T-helper 1 cell (primary cell): ENCODE measurements around the gene FITM1.

ENCODE experiments used
- DNase-seq, 5 donors: peaks; one replicate each; pipeline ENCODE4 v3.0.0-alpha.2; 2012 to 2020
- total RNA-seq, 4 donors: gene quantifications; one replicate each; lab custom pipeline; 2026; lab: John Stamatoyannopoulos, UW

Gene FITM1, protein sequence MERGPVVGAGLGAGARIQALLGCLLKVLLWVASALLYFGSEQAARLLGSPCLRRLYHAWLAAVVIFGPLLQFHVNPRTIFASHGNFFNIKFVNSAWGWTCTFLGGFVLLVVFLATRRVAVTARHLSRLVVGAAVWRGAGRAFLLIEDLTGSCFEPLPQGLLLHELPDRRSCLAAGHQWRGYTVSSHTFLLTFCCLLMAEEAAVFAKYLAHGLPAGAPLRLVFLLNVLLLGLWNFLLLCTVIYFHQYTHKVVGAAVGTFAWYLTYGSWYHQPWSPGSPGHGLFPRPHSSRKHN
- 0.27 to 1.5 (median 1.2) reads per million in 4 donors for total RNA-seq

- DNase-seq = no peak
Observed at GRCh38 chr14:24130380-24130716, at the start of gene FITM1. Gene FITM1, plus strand, starts transcription at chr14:24130659. Its CDS starts 905 bp downstream, at chr14:24131564.

- DNase-seq = peak; percentile 41 to 80 (median 43)
Observed at GRCh38 chr14:24080888-24081738, 49.3 kb upstream of the FITM1 start.

GRCh38 chr14:24081739-24082211 lies 48.7 kb upstream of the FITM1 start:
- DNase-seq = no peak

- no peak for DNase-seq
Observed at GRCh38 chr14:24082411-24083080, 47.9 kb upstream of the FITM1 start.

DNA sequence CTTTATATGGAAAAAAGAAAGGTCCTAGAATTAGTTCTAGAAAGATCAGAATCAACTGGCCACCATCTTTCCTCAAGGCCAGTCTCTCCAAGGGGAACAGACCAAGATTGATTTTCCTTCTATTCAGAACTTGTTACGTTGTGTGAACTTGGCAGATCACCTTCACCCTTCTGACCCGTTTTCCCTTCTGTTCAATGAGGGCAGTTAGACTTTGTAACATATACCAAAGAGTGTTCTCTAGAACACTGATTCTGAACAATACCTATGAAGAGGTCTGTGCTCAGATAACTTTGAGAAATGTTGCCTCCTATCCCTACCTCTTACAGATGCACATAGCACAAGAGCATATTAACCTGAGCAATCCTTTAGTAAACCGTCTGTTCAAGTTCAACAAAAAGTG lies 47.0 kb upstream of the FITM1 start:
- no peak for DNase-seq

DNA sequence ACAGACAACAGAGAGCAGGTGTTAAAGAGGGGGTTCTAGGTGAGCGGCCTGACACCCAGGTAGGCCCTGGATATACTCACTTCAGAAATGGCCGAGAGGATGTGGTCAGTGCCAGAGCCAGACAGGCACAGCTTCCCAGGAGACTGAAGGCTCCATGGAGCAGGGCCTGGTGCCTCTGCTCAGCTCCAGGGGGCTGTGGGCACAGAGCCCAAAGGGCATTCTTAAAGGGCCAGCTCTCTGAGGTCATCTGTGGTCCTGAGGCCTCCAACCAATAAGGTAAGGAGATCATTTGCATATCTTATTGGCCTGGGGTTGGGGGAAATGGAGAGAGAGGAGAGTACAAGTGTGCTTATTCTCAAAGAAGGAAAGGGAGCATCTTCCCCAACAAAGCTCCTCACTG lies 46.0 kb upstream of the FITM1 start:
- no peak for DNase-seq

GRCh38 chr14:24085215-24085614 lies 45.2 kb upstream of the FITM1 start:
- no peak for DNase-seq

DNA sequence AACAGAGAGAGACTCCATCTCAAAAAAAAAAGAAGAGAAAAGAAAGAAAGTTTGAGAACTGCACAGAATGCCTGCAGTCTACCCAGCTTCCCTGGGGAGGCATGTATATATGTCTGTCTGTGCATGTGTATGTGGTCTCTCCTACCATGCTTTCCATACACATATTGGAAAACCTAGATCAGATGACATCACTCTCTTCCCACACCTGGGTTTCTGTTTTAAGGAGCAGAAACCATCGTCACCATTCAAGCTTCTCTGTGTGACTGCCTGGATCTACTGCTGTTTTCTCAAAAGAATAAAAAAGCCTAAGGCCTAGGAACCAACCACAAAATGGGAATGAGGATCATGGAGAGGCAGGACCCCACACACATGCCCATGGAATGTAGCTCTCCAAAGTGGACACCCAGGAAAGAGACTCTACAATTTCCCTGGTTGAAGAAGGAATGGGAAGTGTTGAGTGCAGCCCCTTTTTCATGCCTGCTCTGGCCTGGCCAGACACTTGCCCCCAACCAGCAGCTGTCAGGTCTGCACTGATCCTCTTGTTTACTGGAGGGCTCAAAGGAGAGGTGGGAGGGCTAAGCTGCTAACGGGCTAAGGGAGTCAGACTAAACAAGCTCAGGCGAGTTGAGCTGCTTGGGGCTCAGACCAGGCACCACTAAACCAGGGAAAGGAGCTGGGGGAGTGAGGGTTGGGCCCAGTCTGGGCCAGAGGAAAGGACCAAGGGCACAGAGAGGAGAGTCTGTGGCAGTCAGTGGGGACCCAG lies 44.1 kb upstream of the FITM1 start:
- no peak for DNase-seq

DNA sequence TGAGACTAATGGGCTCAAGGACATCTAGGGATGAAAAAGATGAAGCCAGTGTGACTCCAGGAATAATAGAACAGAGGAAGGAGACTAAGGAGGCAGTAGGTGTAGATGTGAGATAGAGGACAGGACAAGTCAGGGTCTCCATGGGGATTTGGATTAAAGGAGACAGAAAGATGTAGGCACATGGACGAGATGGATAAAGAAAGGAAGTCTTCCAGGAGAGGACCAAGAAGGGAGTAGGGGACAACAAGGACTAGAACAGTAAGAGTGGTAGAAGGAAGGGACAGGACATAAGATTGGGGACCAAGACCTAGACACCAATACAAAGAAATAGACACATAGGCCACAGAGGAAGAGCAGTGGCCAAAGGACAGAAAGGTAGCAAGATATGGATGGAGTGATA lies 43.5 kb upstream of the FITM1 start:
- no peak for DNase-seq

- no peak for DNase-seq
Observed at GRCh38 chr14:24088095-24088494, 42.4 kb upstream of the FITM1 start.

DNA sequence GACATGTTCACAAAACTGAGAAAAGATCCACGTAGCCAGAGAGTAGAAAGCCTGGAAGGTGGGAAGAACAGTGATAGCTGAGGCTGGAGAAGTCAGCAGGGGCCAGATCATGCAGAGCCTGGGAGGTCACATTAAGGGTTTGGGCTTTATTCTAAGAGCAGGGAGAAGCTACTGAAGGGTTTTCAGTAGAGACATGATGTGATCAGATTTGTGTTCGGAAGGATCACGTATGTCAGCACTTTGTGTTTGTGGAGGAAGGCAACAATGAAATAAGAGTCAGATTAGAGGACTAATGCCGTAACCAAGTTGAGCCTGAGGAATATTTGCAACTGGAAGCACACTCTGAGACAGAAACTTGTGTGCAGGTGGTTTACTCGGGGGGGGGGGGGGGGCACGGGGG lies 40.6 kb upstream of the FITM1 start:
- DNase-seq = no peak

- DNase-seq = no peak
Observed at GRCh38 chr14:24092110-24092504, 38.4 kb upstream of the FITM1 start.

DNA sequence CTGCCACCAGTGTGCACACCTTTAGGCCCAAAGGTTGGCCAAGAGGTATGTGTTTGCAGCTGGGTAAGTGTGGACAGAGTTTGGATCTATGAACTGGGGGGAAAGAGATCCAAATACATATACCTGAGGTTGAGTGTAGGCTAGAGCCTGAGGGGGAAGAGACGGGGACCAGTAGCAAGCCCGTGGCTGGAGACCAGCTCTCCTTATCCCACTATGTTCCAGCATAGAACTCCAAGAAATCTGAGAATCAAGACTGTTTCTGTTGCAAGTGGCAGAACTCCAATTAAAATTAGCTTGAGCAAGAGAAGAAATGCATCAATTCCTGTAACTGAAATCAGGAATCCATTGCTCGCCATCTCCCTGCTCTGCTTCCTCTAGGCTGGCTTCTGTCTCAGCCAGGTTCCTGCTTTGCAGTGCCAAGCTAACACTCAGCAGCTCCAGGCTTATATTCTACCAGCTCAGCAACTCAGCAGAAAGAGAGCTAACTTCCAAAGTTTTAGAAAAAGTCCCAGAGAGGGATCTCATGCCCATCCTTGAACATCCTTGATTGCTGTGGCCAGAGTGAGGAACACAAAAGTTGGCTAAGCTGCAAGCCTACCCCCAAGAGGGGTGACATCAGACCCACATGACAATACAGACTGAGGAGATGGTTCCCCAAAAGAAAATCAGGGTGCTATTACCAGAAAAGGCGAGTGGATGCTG lies 37.8 kb upstream of the FITM1 start:
- no peak for DNase-seq

DNA sequence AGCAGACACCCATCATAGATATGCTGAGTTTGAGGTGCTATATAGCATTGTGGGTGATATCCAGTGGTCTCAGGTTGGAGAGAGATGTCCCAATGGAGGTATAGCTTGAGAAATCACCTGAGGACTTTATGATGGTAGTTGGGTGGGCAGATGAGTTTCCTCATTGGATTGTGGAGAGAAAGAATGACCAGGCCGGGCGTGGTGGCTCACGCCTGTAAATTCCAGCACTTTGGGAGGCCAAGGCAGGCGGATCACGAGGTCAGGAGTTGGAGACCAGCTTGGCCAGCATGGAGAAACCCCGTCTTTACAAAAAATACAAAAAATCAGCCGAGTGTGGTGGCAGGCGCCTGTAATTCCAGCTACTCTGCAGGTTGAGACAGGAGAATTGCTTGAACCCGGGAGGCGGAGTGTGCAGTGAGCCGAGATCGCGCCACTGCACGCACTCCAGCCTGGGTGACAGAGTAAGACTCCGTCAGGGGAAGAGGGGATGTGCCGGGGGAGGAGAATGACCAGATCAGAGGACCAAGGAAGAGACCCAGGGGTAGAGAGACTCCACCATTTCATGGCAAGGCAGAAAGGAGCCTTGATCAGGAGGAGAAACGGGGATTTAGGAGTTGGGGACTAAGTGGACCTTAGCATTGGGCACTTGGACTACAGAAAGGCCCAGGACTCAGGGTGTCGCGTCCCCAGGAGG lies 37.1 kb upstream of the FITM1 start:
- no peak for DNase-seq

DNA sequence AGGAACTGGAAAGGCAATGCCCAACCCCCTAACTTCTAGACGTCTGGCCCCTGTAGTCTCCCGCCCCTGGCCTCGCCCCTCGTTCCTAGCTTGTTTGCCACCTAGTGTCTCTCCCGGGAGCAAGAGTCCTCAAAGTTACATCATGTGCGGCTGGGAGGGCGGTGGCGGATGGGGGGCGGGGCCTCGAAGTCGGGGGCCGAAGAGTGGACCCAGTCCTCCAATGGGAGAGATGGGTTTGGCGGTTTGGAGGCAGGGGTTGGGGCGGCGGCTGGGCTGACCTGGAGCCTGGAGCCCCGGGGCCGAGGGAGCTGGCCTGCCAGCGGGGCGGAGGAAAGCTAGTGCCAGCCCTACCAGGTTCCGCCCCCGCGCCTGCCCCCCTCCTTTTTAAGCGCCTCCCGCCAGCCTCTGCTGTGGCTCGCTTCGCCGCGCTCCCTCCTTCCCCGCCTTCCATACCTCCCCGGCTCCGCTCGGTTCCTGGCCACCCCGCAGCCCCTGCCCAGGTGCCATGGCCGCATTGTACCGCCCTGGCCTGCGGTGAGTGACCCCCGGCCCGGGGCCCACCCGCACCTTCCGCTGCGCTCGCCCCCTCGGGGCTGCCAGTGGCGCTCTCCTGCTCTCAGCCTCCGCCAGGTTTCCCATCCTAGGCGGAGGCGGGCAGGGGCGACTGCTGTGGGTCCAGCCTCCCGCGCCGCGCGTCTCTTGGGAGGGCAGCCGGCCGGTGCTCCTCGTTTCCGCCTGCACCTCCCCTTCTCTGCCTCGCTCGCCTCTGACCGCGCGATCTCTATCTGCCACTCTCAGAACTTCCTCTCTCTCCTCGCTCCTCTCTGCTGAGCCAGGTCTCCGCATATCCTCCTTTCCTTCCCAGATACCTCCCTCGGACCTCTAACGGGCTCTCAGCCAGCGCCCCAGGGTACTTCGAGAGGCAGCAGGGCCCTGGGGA lies 36.3 kb upstream of the FITM1 start, which contains the start of gene PCK2:
Gene PCK2 (plus strand): TSS at position 411 of the 940 bp plus-strand sequence. CDS start 95 bp downstream, at position 506.
- DNase-seq = peak; percentile 58 to 98 (median 64)

GRCh38 chr14:24094841-24095270 lies 35.6 kb upstream of the FITM1 start:
- no peak for DNase-seq

GRCh38 chr14:24095271-24096068 lies 35.0 kb upstream of the FITM1 start:
- DNase-seq = peak in 1 of 5 donors; percentile 57

- DNase-seq = no peak
Observed at GRCh38 chr14:24096545-24097181, 33.8 kb upstream of the FITM1 start.
